ENCODE data around the gene WIPF3.

WIPF3 gene

GRCh38 chr7:29810297-29810696, 4.0 kb downstream of the WIPF3 start:
- no peak for DNase-seq

GRCh38 chr7:29810813-29811482, 4.6 kb downstream of the WIPF3 start:
- no peak for DNase-seq

GRCh38 chr7:29811586-29811985, 5.3 kb downstream of the WIPF3 start:
- DNase-seq: no peak

- no peak for DNase-seq
Measured at GRCh38 chr7:29812185-29812876, 6.0 kb downstream of the WIPF3 start.

GRCh38 chr7:29815181-29816105, 9.1 kb downstream of the WIPF3 start:
- DNase-seq: no peak

GRCh38 chr7:29818308-29818707, 12.0 kb downstream of the WIPF3 start:
- no peak for DNase-seq

GRCh38 chr7:29825775-29826529, 19.6 kb downstream of the WIPF3 start:
- no peak for DNase-seq

- no peak for DNase-seq
Measured at GRCh38 chr7:29826530-29826822, 20.2 kb downstream of the WIPF3 start.

- DNase-seq: no peak
Measured at GRCh38 chr7:29826904-29827303, 20.6 kb downstream of the WIPF3 start.

GRCh38 chr7:29831705-29832104, 25.4 kb downstream of the WIPF3 start:
- DNase-seq: no peak

GRCh38 chr7:29833929-29834328, 27.6 kb downstream of the WIPF3 start:
- no peak for DNase-seq

GRCh38 chr7:29835718-29836117, 29.4 kb downstream of the WIPF3 start:
- DNase-seq: no peak

GRCh38 chr7:29839302-29839701, 33.0 kb downstream of the WIPF3 start:
- DNase-seq: no peak

- no peak for DNase-seq
Measured at GRCh38 chr7:29839921-29840320, 33.6 kb downstream of the WIPF3 start.

GRCh38 chr7:29840701-29841100, 34.4 kb downstream of the WIPF3 start:
- no peak for DNase-seq

GRCh38 chr7:29841926-29842701, 35.8 kb downstream of the WIPF3 start:
- DNase-seq: no peak

GRCh38 chr7:29843093-29843492, 36.8 kb downstream of the WIPF3 start:
- DNase-seq: no peak

GRCh38 chr7:29843726-29844125, 37.4 kb downstream of the WIPF3 start:
- no peak for DNase-seq

- DNase-seq: no peak
Measured at GRCh38 chr7:29844559-29844958, 38.3 kb downstream of the WIPF3 start.

- no peak for DNase-seq
Measured at GRCh38 chr7:29847496-29847895, 41.2 kb downstream of the WIPF3 start.

- DNase-seq: no peak
Measured at GRCh38 chr7:29847916-29848315, 41.6 kb downstream of the WIPF3 start.

GRCh38 chr7:29848941-29849340, 42.6 kb downstream of the WIPF3 start:
- no peak for DNase-seq
